GM23338 (cell line): ENCODE results near the gene LPP. TPM values are rescaled to one million over a fixed set of nuclear protein-coding genes. Genes with fewer than 3 reads are reported as not detected.

Experiments
- ATAC-seq: fragments of 200-7000 bp; cut with Tn5 transposase; 3 replicates; pipeline ENCODE4 v1.9.1; 2020
- DNase-seq: peaks from one replicate; pipeline ENCODE4 v3.0.0-alpha.2; 2015; ENCODE audit warnings: low spot score
- H2AFZ ChIP-seq: fragments of 200-600 bp; sonication (generic); 2 replicates; pipeline ENCODE4 v1.8.0; 2016; ENCODE audit warnings: antibody characterized with exemption, mild to moderate bottlenecking, moderate library complexity
- H3F3A ChIP-seq: fragments of 200-600 bp; sonication (generic); replicated peaks from 2 replicates; pipeline ENCODE4 v1.8.0; 2017; ENCODE audit warnings: antibody characterized with exemption, mixed run types, low read depth
- H3K27ac ChIP-seq: fragments of 200-600 bp; sonication (generic); 2 replicates; pipeline ENCODE4 v1.6.1; 2016; ENCODE audit warnings: low read depth
- H3K27me3 ChIP-seq: fragments of 200-600 bp; sonication (generic); 2 replicates; pipeline ENCODE4 v1.8.0; 2016; ENCODE audit warnings: mild to moderate bottlenecking, mixed run types, moderate library complexity; ENCODE audit not compliant: insufficient read depth
- H3K36me3 ChIP-seq: fragments of 200-600 bp; sonication (generic); 2 replicates; pipeline ENCODE4 v1.8.0; 2016; ENCODE audit warnings: mild to moderate bottlenecking; ENCODE audit not compliant: insufficient read depth
- H3K4me1 ChIP-seq: fragments of 200-600 bp; sonication (generic); 2 replicates; pipeline ENCODE4 v1.8.0; 2016; ENCODE audit warnings: mild to moderate bottlenecking, moderate library complexity; ENCODE audit not compliant: insufficient read depth
- H3K4me2 ChIP-seq: fragments of 200-600 bp; sonication (generic); 2 replicates; pipeline ENCODE4 v1.7.1; 2017; ENCODE audit warnings: mixed run types
- H3K4me3 ChIP-seq: fragments of 200-600 bp; sonication (generic); 2 replicates; pipeline ENCODE4 v1.6.1; 2016; ENCODE audit warnings: mixed run types
- H3K79me2 ChIP-seq: fragments of 200-600 bp; sonication (generic); replicated peaks from 2 replicates; pipeline ENCODE4 v1.8.0; 2017; ENCODE audit warnings: mild to moderate bottlenecking; ENCODE audit not compliant: insufficient read depth
- H3K9me2 ChIP-seq: fragments of 200-600 bp; sonication (generic); 2 replicates; pipeline ENCODE4 v1.8.0; 2017; ENCODE audit not compliant: insufficient read depth
- H4K20me1 ChIP-seq: fragments of 200-600 bp; sonication (generic); replicated peaks from 2 replicates; pipeline ENCODE4 v1.8.0; 2017; ENCODE audit warnings: mild to moderate bottlenecking; ENCODE audit not compliant: insufficient read depth
- H3K27ac Mint-ChIP-seq: 2 replicates; pipeline ENCODE4 v1.8.0; 2020; ENCODE audit warnings: inconsistent platforms, mild to moderate bottlenecking, moderate library complexity, mixed read lengths
- H3K27me3 Mint-ChIP-seq: 3 replicates; pipeline ENCODE4 v1.8.0; 2022; ENCODE audit warnings: low read depth, mild to moderate bottlenecking, moderate library complexity, mixed read lengths, inconsistent platforms; ENCODE audit not compliant: insufficient read depth, poor library complexity
- H3K36me3 Mint-ChIP-seq: 3 replicates; pipeline ENCODE4 v1.8.0; 2021; ENCODE audit warnings: low read depth, mild to moderate bottlenecking, inconsistent platforms, moderate library complexity, mixed read lengths
- H3K4me1 Mint-ChIP-seq: 3 replicates; pipeline ENCODE4 v1.8.0; 2020; ENCODE audit warnings: mild to moderate bottlenecking, inconsistent platforms, mixed read lengths
- H3K4me3 Mint-ChIP-seq: 3 replicates; pipeline ENCODE4 v1.8.0; 2021; ENCODE audit warnings: moderate library complexity, mild to moderate bottlenecking, inconsistent platforms, mixed read lengths
- H3K9me3 Mint-ChIP-seq: 3 replicates; pipeline ENCODE4 v1.8.0; 2020; ENCODE audit warnings: moderate library complexity, mild to moderate bottlenecking, inconsistent platforms, mixed read lengths
- CTCF ChIP-seq, 2 experiments: fragments of 200-600 bp in 1 of 2; sonication (generic) in 1 of 2; conservative IDR thresholded peaks; 2 replicates each; pipeline versions ENCODE4 v1.5.1 to v1.6.1; 2016 to 2017; ENCODE audit warnings: antibody characterized with exemption in 2 of 2, low read depth in 2 of 2, mild to moderate bottlenecking in 2 of 2, moderate library complexity in 1 of 2
- EZH2 ChIP-seq: fragments of 200-600 bp; sonication (generic); IDR thresholded peaks from one replicate; pipeline ENCODE4 v1.8.0; 2017; ENCODE audit warnings: antibody characterized with exemption, mild to moderate bottlenecking, low read depth; ENCODE audit not compliant: unreplicated experiment
- EZH2phosphoT487 ChIP-seq: fragments of 200-600 bp; sonication (generic); IDR thresholded peaks from one replicate; pipeline ENCODE4 v1.8.1; 2018; ENCODE audit warnings: antibody characterized with exemption; ENCODE audit not compliant: unreplicated experiment
- STAT1 ChIP-seq: IDR thresholded peaks from one replicate; pipeline ENCODE4 v1.6.1; 2016; ENCODE audit warnings: antibody characterized with exemption; ENCODE audit not compliant: unreplicated experiment
- ZNF331 ChIP-seq: fragments of 250-450 bp; sonication (Bioruptor Pico); IDR thresholded peaks from 2 replicates; pipeline ENCODE4 v1.5.0; 2020; ENCODE audit warnings: low read depth, mild to moderate bottlenecking, moderate library complexity
- polyA plus RNA-seq: library from polyadenylated mRNA; unstranded; fragments of >200 nt; fragmentation: Nextera tagmentation; extraction: Ambion mirVana; gene quantifications from 2 replicates; pipeline ENCODE4 v1.2.1, GENCODE V29; 2016
- total RNA-seq: library from RNA; depleted of rRNA; stranded (reverse); fragments of >200 nt; shearing (Covaris generic); gene quantifications from 2 replicates; pipeline ENCODE4 v1.2.3, GENCODE V29; 2014
- TF ChIP-seq, protein P1 (sequence below): IDR thresholded peaks from one replicate; pipeline ENCODE4 v1.6.1; 2018; ENCODE audit warnings: antibody characterized with exemption; ENCODE audit not compliant: unreplicated experiment
- TF ChIP-seq, protein P2 (sequence below): IDR thresholded peaks from 2 replicates; pipeline ENCODE4 v1.6.1; 2016; ENCODE audit warnings: antibody characterized with exemption

The LPP gene
- total and polyA plus RNA-seq, 2 experiments from 2014 or later: 23.0 to 35.2 TPM

- TF ChIP-seq, protein P1, sequence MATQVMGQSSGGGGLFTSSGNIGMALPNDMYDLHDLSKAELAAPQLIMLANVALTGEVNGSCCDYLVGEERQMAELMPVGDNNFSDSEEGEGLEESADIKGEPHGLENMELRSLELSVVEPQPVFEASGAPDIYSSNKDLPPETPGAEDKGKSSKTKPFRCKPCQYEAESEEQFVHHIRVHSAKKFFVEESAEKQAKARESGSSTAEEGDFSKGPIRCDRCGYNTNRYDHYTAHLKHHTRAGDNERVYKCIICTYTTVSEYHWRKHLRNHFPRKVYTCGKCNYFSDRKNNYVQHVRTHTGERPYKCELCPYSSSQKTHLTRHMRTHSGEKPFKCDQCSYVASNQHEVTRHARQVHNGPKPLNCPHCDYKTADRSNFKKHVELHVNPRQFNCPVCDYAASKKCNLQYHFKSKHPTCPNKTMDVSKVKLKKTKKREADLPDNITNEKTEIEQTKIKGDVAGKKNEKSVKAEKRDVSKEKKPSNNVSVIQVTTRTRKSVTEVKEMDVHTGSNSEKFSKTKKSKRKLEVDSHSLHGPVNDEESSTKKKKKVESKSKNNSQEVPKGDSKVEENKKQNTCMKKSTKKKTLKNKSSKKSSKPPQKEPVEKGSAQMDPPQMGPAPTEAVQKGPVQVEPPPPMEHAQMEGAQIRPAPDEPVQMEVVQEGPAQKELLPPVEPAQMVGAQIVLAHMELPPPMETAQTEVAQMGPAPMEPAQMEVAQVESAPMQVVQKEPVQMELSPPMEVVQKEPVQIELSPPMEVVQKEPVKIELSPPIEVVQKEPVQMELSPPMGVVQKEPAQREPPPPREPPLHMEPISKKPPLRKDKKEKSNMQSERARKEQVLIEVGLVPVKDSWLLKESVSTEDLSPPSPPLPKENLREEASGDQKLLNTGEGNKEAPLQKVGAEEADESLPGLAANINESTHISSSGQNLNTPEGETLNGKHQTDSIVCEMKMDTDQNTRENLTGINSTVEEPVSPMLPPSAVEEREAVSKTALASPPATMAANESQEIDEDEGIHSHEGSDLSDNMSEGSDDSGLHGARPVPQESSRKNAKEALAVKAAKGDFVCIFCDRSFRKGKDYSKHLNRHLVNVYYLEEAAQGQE: no peak
- TF ChIP-seq EZH2: no peak
- no peak for TF ChIP-seq CTCF (conservative IDR thresholded peaks at IDR 0.05; ENCODE audit: low read depth in 2 of 2)
- TF ChIP-seq, protein P2, sequence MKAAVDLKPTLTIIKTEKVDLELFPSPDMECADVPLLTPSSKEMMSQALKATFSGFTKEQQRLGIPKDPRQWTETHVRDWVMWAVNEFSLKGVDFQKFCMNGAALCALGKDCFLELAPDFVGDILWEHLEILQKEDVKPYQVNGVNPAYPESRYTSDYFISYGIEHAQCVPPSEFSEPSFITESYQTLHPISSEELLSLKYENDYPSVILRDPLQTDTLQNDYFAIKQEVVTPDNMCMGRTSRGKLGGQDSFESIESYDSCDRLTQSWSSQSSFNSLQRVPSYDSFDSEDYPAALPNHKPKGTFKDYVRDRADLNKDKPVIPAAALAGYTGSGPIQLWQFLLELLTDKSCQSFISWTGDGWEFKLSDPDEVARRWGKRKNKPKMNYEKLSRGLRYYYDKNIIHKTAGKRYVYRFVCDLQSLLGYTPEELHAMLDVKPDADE: no peak
- no peak for TF ChIP-seq EZH2phosphoT487
Observed at GRCh38 chr3:188700501-188700900, 546.5 kb downstream of the LPP start (continued).

DNA sequence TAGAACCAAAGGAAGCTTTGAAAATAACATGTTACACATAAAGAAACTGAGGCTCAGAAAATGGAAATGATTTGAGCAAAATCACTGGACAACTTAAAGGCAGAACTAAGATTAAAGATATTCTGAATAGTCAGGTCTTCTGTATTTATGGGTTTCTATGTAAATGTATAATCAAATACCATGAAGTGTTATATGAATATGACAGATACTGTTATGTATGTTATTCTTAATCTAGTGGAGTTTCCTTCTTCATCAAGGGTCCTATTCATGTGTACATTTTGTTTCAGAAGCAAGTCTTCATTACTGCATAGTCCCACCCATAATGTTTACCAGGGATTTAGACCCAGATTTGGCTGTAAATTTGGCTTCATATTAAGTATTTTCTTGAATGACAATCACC lies 547.0 kb downstream of the LPP start:
- H3K27ac Mint-ChIP-seq: no peak overlapping the region
- no peaks in the 10 kb centered on the region for H3K27me3 ChIP-seq
- no peaks in the 10 kb centered on the region for H3K36me3 Mint-ChIP-seq
- no peak overlapping the region for H3K4me3 Mint-ChIP-seq
- H3F3A ChIP-seq: no peaks in the 10 kb centered on the region
- no peaks in the 10 kb centered on the region for H3K36me3 ChIP-seq
- H3K27ac ChIP-seq: no peak overlapping the region
- no peaks in the 10 kb centered on the region for H3K79me2 ChIP-seq
- H3K4me2 ChIP-seq: no peak overlapping the region
- no peak overlapping the region for H2AFZ ChIP-seq
- peaks cover 1% of the 10 kb centered on the region for H3K27me3 Mint-ChIP-seq
- no peaks in the 10 kb centered on the region for H3K9me3 Mint-ChIP-seq
- no peak for TF ChIP-seq ZNF331 (CRISPR knock-in tag)
- TF ChIP-seq STAT1: no peak
- TF ChIP-seq EZH2: no peak
- TF ChIP-seq CTCF (conservative IDR thresholded peaks at IDR 0.05; ENCODE audit: low read depth in 2 of 2): no peak
- TF ChIP-seq, protein P2: no peak
- H3K4me1 ChIP-seq: peaks cover 9% of the 10 kb centered on the region; the same call in 1 of the 2 replicates
- H3K9me2 ChIP-seq: no peaks in the 10 kb centered on the region
- ATAC-seq (no peak), DNase-seq (no peak)
- no peaks in the 10 kb centered on the region for H4K20me1 ChIP-seq
- H3K4me1 Mint-ChIP-seq: peaks cover 6% of the 10 kb centered on the region; the same call in 2 of the 3 replicates
- H3K4me3 ChIP-seq: no peak overlapping the region
